ENCODE results near the gene SF3B5.

GRCh38 chr6:144069506-144069905, 25.9 kb downstream of the SF3B5 start:
- TF ChIP-seq, protein P1, sequence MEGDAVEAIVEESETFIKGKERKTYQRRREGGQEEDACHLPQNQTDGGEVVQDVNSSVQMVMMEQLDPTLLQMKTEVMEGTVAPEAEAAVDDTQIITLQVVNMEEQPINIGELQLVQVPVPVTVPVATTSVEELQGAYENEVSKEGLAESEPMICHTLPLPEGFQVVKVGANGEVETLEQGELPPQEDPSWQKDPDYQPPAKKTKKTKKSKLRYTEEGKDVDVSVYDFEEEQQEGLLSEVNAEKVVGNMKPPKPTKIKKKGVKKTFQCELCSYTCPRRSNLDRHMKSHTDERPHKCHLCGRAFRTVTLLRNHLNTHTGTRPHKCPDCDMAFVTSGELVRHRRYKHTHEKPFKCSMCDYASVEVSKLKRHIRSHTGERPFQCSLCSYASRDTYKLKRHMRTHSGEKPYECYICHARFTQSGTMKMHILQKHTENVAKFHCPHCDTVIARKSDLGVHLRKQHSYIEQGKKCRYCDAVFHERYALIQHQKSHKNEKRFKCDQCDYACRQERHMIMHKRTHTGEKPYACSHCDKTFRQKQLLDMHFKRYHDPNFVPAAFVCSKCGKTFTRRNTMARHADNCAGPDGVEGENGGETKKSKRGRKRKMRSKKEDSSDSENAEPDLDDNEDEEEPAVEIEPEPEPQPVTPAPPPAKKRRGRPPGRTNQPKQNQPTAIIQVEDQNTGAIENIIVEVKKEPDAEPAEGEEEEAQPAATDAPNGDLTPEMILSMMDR (IDR thresholded peaks at IDR 0.05 in 4 of 5, conservative IDR thresholded peaks at IDR 0.05 in 1 of 5) = no peak
- TF ChIP-seq POLR2A (IDR thresholded peaks at IDR 0.05) = no peak
